Astrocyte of the cerebellum (primary cell): Measurements from ENCODE around the gene ZBTB21.
"Not testable (repeated sequence)": the region's sequence is repeated elsewhere in the genome, so short reads cannot be mapped to it uniquely, and the experiment has no call there.

ENCODE experiments used
- DNase-seq: peaks from one replicate; pipeline ENCODE4 v3.0.0-alpha.2; 2011; ENCODE audit warnings: low read depth
- H3K4me3 ChIP-seq: 2 replicates; pipeline ENCODE4 v1.5.1; 2011; ENCODE audit warnings: mild to moderate bottlenecking, low read depth, low read length, moderate library complexity
- in situ Hi-C: cut with HindIII; loops from 2 replicates; pipeline ENCODE4 v1.10.0; 2017; ENCODE audit warnings: low sequenced_read_pairs
- TF ChIP-seq, protein P1 (sequence below): IDR thresholded peaks from 2 replicates; pipeline ENCODE4 v1.5.1; 2012; ENCODE audit warnings: low read length, low read depth, moderate library complexity, mild to moderate bottlenecking; ENCODE audit errors: missing control alignments

The ZBTB21 gene

DNA sequence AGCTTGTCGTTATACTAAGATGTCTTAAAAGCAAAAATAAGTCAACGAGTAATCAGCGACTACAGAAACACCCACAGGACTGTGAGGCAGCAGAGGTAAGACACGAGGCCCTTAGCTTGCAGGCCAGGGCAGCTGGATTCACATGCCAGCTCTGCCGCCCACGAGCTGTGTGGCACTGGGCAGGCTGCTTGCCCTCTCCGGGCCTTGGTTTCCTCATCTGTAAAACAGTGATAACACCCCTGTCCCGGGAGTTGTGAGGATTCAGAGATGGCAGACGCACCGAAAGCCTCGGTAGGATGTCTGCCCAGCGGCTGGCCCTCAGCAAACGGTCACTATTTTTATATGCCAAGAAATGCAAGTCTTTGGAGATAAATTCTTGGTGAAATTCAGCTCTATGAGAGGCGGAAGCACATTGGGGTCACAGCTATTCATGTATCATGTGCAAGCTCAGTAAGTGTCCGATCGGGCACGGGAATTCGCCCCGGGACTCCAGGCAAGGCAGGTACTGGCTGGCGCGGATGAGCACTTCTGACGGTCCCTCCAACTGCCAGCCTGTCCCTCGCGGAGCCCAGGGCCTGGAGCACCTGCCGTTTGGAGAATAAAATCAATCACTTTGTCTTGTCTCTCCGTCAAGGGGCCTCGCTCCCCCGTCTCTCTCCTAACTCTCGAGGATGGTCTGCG is 57.5 kb downstream of the ZBTB21 start:
- TF ChIP-seq, protein P1, sequence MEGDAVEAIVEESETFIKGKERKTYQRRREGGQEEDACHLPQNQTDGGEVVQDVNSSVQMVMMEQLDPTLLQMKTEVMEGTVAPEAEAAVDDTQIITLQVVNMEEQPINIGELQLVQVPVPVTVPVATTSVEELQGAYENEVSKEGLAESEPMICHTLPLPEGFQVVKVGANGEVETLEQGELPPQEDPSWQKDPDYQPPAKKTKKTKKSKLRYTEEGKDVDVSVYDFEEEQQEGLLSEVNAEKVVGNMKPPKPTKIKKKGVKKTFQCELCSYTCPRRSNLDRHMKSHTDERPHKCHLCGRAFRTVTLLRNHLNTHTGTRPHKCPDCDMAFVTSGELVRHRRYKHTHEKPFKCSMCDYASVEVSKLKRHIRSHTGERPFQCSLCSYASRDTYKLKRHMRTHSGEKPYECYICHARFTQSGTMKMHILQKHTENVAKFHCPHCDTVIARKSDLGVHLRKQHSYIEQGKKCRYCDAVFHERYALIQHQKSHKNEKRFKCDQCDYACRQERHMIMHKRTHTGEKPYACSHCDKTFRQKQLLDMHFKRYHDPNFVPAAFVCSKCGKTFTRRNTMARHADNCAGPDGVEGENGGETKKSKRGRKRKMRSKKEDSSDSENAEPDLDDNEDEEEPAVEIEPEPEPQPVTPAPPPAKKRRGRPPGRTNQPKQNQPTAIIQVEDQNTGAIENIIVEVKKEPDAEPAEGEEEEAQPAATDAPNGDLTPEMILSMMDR: no peak
- in situ Hi-C loops: no loop called here
- H3K4me3 ChIP-seq: peak overlapping the region; percentile 62
- DNase-seq: no peak

DNA sequence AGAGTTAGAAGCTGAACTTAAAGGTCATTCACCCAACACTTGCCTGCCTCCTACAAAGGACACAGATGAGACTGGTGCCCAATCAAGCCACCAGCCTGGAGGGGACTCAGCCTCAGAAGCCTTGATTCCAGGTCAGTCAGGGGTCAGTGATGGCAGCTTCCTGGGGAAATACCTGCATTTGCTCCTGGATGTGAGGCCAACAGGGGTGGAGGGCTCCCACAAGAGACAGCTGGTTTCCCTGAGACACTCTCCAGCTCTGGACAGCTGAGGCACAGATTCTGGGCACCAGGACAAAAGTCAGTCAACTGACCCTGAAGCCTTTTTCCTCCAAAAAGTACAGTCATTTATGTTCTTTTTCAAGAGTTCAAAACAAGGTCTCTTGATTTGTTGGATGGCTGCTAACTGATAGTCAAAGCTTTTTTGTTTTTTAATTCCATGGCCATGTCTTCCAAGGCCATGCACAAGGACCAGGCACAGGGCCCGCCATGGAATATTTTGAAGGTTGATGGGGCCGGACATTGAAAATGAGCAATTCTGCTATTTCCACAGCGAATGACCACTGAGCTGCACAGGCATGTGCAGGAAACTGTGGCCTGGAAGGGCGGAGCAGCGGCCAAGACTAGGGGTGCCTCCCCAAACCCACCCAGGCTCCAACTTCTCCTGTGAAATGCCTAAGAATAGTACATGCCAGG is 58.1 kb downstream of the ZBTB21 start:
- in situ Hi-C loops: no loop called here
- DNase-seq: no peak
- peak overlapping the region; percentile 62 for H3K4me3 ChIP-seq
- TF ChIP-seq, protein P1: no peak

DNA sequence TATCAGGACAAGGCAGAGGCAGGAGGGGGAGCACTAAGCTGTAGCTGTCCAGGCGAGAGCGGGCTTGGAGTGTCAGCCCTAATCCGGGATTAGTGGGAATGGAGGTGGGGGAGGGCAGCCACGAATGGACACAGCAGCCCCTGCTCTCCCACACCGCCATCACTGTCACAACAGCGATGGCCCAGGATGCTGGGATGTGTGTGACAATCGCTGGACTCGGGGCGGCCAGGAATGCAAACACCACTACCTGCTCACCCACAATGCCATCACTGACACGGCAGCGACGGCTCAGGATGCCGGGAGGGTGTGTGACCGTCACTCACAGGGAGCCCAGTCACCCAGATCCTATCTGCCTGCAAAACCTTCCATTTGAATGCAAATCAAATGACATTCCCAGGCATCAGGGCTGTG is 59.2 kb downstream of the ZBTB21 start:
- in situ Hi-C loops: no loop called here
- no peak overlapping the region for H3K4me3 ChIP-seq
- TF ChIP-seq, protein P1: no peak
- DNase-seq: no peak

DNA sequence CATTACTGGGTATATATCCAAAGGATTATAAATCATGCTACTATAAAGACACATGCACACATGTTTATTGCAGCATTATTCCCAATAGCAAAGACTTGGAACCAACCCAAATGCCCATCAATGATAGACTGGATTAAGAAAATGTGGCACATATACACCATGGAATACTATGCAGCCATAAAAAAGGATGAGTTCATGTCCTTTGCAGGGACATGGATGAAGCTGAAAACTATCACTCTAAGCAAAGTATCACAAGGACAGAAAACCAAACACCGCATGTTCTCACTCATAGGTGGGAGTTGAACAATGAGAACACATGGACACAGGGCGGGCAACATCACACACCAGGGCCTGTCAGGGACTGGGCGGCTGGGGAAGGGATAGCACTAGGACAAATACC is 60.5 kb downstream of the ZBTB21 start:
- DNase-seq, H3K4me3 ChIP-seq: not testable (repeated sequence)
- in situ Hi-C loops: loop anchor here (25.0 kb wide), 2 partner anchors 138 to 337 kb away; no protein-coding TSS in a partner anchor

DNA sequence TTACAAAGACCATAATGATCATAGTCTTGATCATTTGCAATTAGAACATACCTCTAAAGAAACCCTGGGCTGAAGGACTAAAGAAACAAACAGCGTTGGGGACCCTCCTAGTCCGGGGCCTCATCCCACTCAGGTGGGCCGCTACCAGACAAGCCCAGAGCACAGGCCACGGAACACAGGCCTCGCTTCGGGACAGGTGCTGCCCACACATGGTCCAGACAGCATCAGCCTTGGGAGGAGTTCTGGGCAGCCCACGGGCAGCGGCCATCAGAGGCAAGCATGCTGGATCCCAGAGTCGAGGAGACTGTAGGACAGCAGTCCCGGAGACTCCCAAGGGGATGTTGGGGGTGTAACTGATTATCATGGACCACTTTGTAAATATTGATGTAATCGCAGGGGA is 61.3 kb downstream of the ZBTB21 start:
- in situ Hi-C loops: loop anchor here (25.0 kb wide), 2 partner anchors 138 to 337 kb away; no protein-coding TSS in a partner anchor
- no peak for DNase-seq
- TF ChIP-seq, protein P1: no peak
- H3K4me3 ChIP-seq: no peak overlapping the region

DNA sequence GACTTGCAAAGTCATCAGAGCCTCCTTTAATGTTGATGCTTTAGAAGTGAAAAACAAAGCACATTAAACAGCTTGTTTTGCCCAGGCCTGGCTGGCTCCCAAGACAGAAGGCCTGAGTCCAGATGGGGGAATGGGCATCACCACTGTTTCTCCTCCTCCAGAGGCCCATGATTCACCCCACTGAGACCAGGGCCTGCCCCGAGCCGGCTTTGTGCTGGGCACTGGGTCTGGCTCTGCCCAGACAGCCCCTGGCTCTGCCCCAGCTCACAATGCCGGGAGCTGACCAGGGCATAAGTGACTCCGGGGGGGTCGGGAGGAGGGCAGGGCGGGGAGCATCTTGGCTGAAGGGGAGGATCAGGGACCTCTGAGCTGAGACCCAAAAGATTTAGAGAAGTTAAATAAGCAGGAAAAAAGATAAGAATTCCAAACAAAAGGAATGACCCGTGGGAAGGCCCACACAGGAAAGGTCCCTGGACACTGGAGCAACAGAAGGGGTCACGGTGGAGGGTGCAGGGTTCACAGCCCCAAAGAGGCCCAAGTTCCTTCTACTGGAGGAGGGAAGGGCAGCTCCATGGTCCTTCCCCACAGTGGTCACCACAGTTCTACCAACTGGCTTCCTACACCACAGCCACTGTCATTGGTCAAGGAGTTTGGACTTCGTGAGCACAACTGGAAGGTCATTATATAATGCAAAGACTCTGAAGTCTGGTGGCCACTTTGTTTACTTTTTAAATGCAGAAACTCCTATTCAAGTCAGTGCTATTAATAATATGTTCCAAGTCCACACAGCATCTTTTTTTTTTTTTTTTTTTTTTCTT is 61.9 kb downstream of the ZBTB21 start:
- DNase-seq: no peak
- TF ChIP-seq, protein P1: no peak
- no peak overlapping the region for H3K4me3 ChIP-seq
- in situ Hi-C loops: loop anchor here (25.0 kb wide), 2 partner anchors 139 to 336 kb away; no protein-coding TSS in a partner anchor
